CD4-positive, alpha-beta T cell treated with Interleukin-17A for 1 hour (primary cell): Measurements from ENCODE around the gene KRT79.
"Not testable (repeated sequence)": the region's sequence is repeated elsewhere in the genome, so short reads cannot be mapped to it uniquely, and the experiment has no call there.

Source experiments
- DNase-seq: peaks from one replicate; pipeline ENCODE4 v3.0.0-alpha.2; 2020

The KRT79 gene

DNA sequence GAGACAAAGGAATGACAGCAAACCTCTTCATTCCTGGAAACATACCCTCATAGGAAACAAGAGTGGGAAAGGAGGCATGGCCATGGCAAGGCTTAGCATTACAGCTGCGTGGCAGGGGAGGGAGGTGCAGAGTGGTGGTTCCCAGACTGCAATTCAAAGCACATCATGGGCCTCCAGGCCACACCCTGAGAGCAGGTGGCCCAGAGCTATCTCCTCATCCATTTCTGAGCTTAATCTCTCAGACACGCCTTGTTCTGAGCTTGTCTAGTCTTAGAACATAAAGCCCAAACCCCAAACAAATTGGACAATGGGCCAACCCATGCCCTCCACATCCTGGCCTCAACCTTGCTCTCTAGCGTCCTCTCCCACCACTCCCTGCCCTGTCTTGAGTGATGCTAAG, 32.3 kb downstream of the KRT79 start:
- no peak for DNase-seq

DNA sequence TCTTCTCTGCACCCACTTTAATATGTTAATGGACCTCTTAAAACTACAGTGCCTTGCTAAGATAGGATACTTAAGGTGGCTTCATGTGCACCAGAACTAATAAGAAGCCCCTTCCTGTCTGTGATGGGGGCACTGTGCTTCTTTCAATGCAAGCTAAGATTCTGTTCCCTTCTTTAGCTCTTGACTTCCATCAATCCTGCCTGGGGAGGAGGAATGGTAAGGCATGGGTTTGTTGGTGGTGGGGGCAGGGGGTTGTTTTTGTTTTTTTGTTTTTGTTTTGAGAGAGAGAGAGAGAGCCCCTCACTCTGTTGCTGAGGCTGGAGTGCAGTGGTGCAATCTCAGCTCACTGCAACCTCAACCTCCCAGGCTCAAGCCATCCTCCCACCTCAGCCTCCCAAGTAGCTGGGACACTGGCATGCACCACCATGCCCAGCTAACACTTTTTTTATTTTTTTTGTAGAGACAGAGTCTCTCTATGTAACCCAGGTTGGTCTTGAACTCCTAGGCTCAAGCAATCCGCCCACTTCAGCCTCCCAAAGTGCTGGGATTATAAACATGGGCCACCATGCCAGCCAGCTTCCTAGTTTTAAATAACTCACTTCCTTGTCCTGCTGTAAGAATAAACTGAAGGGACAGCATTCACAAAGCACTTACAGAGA, 33.7 kb downstream of the KRT79 start:
- DNase-seq: no peak

DNA sequence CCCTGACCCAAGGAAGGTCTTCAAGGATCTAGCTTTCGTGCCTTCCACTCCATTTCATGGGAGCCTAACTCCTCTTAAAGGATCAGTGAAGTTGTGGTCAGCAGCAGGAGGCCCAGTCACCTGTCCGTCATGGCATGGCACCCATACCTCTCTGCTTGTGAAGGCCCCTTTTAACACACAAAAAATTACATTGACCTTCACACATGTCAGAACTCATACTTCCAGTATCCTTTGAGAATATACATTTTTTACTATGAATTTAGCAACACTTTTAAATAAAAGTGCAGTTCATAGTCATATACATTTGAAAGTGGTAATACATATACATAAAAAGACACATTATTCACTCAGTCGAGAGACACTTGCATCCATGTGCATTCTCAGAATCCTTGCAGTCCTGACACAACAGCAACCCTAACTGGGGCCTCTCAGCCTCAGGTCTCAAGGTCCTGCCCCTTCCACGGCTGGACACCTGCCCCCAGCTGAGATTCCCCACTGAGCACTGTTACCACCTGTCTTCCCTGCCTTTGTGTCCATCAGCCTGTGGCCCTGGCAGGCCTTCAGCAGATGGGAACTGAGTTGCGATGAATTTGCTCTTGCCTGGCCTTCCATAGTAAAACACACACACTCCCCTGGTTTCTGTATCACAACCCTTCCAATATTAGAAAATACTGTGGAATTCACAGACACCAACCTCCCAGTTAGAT, 34.5 kb downstream of the KRT79 start:
- no peak for DNase-seq

DNA sequence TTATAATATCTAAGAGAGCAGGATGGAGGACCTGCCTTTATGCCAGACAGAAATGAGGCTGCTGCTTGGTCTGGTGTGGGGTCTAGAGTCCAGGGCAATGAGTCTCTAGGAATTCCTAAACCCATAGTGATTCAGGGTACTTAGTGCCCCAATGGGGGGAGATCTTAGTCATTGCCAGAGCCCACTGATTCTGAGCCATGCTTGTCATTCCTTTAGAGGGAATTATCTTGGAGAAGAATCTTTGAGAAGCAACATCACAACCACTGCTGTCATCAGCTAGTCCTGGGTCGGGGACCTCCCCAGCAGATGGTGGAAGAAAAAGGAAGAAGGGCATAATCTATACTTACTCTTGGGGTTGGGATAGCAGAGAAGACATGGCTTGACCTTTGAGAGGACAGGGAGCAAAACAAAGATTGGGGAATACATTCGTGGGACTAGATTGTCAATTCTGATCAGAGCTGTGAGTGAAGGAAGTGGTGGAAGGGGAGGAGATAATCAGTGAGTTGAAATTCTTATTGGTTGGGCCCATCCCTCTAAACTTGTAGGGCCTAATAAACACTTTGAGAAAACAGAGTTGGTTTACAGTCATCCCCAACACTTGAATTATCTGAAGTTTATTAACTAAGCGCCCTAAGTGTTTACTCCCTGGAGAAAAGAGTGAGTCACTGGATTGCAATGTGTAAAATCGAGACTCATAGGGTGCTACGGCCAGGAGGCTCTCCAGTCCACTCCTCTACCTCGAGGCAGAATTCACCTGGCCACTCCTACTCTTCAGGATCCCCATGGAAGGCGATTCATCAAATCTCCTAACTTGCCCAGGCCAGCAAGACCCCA, 35.2 kb downstream of the KRT79 start:
- DNase-seq: no peak

DNA sequence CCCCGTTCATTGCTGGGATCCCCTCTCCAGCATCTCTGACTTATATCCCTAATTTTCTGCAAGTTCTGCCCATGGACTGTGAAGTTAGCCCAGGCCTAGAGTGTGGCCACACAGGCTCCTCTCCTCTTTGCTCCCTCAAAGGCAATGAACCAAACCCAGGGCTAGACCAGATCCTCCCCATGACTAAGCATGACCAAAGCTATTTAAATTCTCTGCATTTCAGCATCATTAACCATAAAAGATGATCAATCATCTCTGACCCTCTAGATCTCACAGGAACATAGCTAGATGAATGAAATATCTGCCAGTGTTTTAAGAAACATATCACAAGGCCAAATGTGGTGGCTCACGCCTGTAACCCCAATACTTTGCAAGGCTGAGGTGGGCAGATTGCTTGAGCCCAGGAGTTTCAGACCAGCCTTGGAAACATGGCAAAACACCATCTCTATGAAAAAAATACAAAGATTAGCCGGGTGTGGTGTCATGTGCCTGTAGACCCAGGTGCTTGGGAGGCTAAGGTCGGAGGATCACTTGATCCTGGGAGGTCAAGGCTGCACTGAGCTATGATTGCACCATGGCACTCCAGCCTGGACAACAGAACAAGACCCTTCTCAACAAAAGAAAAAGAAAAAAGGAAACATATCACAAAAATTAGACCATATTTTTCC, 36.0 kb downstream of the KRT79 start:
- DNase-seq: no peak

DNA sequence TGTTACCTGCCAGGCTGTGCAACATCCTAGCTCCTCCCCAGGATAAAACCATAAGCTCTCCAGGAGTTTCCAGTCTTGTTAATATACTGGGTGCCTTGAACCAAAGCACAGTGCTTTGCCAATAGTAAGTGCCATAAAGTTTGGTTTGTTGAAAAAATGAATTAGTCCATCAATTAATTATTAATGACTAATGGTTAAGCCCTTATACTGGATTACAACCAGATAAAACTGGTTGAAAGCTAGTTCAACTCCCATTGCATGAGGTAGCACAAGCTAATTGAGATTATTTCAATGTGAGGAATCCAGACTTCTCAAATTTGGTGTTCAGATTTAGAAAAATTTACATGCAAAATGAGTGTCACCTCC, 36.6 kb downstream of the KRT79 start:
- DNase-seq: no peak

DNA sequence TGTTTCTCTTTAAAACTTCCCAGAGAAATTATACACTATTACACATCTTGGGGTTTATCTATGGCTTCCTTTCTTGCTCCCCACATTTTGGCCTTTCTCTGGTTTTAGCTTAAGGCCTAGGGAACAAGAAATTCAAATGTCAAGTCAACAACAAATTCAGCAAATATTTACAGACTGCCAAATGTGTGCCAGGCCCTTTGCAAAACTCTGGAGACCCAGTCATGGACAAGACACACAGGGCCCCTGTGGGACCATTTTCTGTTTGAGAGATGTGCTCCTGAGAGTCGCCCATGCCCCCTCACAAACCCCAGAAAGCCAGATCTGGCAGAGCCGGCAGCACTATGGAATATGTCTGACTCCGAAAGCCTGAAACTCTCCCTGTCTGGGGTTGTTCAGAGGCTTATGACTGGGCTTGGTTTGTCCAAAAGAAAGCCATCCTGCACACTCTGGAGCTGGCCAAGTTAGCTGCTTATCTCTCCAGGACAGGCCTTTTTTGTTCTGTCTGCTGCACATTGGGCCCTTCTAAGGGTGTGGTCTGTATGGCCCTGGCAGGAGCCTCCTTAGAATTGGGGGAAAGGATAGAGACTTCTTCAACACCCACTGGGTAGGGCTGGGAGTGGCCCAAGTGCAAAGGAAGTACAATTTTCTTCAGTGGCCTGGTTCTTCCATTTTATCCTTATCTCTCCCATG, 37.1 kb downstream of the KRT79 start:
- DNase-seq: no peak

DNA sequence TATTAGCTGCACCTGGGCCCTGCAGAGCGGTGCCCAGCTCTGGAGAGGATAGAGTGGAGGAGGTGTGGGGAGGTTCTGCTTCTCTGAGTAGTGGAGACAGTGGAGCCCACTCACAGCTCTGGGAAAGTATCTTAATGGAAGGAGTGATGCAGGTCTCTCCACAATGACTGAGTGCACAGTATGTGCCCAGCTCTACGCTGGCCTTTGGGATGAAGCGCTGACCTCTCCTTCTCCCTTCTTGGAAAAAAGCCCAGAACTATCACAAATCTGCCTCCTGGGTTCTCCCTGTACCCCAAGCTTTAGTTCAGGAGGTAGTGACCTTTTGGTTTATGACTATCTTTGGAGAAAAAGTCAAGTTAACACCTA, 37.7 kb downstream of the KRT79 start:
- DNase-seq: no peak

DNA sequence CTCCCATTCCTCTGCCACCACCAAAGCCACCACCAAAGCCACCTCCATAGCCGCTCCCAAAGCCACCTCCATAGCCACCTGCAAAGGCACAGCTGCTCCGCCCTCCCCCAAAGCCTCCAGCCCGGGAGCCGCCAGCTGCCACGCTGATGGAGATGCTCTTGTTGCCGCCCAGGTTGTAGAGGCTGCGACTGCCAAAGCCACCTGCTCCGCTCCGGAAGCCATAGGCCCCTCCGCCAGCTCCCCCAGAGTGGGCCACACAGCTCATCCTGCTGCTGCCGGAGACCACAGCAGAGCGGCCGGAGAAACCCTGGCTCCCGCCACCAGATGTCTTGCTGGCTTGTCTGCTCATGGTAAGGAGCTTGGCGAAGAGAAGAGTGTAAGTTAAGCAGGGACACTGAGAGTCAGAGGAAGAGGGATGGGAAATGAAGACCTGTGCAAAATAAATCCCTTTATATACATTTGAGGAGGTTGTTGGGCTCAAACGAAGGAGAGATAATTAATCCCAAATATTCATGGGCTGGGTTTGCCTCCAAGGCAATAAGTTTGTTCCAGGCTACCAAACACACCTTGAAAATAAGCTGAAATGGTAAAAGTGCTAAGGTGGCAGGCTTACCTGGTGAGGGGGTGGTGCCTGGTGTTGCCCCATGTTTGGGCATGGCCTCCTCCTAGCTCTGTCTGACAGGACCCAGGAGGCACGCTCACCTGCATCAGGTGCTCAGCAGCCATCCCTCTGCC, 38.2 kb downstream of the KRT79 start, which contains the start of gene KRT3:
Gene KRT3 (minus strand): TSS at position 424 of the 735 bp plus-strand sequence. CDS start 75 bp downstream, at position 349.
- no peak for DNase-seq

DNA sequence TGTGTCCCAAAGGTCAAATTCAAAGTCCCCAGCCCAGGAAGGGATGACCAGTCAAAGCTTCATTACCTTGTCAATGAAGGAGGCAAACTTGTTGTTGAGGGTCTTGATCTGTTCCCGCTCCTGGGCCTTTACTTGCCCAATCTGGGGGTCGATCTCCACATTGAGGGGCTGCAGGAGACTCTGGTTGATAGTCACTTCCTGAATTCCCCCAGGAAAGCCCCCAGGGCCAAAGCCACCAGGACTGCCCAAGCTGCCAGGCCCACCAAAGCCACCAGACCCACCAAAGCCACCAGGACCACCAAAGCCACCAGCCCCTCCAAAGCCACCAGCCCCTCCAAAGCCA, 38.8 kb downstream of the KRT79 start:
- not testable (repeated sequence) for DNase-seq

DNA sequence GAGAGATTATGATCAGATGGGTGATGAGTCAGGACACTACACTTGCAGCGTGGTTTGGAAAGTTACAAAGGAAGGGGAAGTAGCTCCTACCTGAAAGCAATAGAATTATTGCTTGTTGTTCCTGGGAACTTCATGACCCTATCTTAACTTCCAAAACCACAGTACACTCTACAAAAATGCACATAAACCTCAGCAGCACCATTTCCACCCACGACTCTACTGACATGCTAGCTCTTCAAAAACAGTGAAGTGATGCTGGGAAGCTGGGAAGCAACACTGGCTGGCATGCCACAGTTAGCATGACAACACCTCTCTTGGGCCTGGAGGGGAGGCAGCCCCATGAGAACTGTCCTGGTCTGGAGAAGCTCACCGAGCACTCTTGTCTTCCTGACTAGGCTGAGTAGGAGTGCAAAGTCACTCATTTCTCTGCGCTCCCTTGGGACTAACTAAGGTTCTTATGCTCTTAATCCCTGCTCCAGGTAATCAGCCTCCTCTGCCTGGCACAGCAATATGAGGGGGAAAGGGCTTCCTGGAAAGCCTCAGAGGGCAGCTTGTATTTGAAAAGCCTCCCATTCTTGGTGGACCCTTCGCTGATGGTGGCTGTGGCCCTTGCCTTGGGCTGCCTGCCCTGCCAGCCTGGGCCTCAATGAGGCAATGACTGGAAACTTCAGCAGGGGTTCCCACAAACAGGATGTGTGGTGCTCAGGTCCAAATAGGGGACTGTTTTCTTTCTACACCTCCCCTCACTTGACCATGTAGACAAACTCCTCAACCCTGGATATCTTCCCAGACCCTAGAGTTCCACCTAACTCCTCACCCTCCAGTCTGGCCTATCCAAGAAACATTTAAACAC, 39.4 kb downstream of the KRT79 start:
- DNase-seq: no peak

DNA sequence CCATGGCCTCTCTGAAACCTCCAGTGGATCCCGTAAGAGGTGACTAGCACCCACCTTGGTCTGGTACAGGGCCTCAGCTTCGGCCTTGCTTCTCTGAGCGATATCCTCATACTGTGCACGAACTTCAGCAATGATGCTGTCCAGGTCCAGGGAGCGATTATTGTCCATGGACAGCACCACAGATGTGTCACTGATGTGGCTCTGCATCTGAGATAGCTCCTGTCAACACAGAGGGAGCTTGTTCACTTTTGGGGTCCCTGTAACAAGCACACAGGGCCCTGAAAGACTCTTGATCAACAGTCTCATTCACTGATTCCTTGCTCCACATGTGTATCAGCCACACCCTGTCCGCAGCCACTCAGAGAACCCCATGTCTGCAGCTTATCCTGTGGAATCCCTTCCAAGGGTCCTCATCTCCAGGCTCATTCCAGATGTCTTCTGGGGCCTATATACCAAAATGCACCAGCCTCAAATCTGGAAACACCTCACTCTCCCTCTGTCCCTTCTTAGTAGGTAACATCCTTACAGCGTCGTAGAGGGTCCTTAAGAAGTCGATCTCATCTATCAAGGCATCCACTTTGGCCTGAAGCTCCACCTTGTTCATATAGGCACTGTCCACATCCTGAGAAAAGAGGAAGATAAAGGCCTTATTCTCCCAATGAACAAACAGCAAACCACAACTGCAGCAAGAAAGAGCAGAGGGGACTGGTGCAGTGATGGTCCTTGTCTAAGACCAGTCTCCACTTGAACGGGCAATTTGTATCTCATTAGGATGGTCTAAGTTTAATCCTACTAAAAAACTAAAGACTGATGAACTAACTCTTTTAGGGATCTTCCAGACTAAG, 41.7 kb downstream of the KRT79 start:
- DNase-seq: no peak

DNA sequence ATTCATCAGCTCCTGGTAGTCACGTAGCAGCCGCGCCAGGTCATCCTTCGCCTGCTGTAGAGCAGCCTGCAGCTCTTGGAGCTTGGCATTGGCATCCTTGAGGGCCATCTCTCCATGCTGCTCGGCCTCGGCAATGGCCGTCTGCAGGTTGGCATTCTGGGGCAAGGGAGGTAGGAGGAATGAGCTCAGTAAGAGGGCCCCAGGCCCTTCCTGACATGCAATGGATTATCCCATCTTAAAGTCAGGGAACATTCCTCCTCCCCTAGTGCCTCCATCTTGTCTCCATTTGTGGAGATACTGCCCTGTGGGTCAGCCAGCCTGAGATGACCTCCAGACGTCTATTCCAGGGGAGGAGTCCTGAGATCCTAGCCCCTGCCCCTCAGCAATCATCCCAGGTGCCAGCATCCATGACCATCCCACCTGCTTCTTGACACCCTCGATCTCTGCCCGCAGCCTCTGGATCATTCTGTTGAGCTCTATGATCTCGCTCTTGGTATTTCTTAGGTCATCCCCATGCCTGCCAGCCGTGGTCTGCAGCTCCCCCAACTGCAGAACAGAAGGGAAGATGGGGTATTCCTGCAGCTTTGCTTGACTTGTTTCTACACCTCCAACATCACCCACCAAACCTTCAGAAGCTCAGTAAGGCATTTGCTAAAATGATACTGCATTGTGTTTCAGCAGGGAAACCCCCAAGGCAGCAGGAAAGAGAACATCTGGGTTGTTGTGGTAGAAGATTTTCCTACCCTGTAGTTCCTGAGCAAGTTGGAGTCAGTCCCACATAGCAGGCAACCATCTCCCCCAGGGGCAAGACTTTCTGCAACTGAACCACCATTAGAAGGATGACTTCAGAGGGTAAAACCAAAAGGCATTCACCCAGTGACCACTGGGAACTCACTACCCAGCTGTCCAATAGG, 42.6 kb downstream of the KRT79 start:
- no peak for DNase-seq

DNA sequence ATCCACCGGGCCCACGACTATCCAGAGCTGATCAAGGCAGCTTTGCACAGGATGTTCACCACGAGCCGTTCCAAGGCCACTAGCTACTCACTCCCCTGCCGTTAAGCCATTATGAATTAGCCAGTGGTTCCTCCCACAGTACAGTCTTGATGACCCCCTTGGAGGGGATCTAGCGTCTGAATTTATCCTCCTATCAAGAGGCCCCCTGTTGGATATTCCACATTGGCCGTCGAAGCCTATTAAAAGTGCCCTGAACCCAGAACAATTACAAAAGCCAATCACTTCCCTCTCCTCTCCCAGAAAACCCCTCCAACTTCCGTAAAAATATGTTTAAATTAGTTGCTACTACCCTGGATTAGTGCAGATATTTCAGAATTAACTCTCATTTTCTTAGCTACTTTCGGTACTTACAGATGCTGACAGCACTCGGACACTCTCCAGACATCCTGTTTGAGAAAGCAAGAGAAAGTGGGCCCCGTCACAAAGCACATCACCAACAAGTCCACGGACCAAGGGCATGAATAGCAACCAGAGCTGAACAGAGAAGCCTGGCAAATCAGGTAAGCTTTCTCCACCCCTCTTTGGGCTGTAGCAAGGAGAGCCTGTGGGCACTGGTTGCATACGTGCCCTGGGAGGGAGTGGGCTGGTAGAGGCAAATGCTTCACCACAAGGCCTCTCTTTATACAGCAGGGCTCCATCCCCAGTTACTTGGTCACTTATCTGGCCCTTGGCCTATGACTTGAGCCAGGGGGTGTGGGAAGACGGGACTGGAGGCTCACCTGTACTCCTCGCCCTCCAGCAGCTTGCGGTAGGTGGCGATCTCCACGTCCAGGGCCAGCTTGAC, 43.5 kb downstream of the KRT79 start:
- DNase-seq: no peak

DNA sequence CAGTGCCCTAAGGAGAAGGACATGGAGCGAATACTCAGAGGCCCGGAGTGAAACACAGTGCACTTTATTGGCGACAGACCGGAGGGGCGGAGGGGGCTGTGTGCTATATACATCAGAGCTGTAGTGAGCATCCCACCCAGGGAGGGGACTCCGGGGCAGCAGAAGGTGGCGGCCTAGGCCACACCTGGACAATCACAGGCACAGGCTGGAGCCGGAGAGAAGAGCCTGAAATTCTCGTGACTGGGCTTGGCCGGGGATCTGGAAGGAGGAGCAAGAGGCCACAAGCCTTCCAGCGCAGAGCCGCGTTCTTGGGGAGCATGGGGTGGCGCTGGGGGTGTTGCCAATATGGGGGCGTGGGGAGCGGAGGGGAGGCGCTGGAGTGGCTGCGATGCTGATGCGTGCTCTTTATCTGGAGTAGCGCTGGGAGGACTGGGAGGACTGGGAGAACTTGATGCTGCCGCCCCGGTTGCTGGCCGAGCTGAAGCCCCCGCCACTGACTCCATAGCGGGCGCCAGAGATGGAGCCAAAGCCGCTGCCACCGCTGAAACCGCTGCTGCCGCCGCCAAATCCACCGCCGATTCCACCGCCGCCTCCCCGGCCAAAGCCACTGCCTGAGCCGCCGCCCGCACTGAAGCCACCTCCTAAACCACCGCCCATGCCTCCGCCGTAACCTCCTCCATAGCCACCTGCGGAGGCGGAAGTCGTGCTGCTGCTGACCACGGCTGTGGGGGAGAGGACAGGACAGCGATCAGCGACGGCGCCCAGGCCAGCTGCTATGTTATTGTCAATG, 44.3 kb downstream of the KRT79 start:
- DNase-seq: no peak

DNA sequence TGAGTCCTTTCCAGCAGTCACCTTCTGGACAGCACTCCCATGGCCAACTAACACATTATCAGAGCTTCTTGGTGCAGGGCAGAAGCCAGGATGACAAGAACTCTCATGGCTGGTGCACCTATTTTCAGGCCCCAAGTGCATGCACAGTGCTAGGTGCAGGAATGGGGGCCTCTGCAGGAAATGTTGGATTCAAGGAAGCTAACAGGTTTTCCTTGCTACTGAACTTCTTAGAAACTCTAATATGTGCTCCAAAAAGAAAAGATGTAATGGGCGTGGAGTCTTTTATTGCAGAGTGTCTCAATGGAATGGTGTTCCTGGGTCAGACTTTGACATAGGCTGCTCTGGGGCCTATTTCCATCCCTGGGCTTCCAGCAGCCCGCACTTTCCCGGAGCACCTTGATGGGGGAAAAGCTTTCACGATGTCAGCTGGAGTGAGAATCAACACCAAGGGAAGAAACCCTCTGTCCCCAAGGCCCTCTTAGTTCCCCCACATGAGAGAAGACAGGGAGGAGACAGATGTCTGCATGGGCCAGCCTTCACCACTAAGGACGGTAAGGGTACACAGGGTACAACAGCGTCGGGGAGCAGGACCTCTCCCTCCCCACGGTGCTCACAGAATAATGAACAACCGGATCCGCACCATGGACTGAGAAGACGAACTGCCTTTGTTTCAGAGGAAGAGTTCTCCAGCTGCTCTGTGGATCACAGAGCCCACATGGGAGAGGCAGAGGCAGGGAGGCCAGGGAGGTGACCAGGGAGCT, 45.1 kb downstream of the KRT79 start:
- no peak for DNase-seq
